ENCODE data around the gene MRPS23. TPM values are rescaled to one million over a fixed set of nuclear protein-coding genes. Genes with fewer than 3 reads are reported as not detected.

The MRPS23 gene
- total and polyA plus RNA-seq, 2 of the 4 experiments (the other 2 are of a cell fraction) = 23.5 to 37.3 TPM

DNA sequence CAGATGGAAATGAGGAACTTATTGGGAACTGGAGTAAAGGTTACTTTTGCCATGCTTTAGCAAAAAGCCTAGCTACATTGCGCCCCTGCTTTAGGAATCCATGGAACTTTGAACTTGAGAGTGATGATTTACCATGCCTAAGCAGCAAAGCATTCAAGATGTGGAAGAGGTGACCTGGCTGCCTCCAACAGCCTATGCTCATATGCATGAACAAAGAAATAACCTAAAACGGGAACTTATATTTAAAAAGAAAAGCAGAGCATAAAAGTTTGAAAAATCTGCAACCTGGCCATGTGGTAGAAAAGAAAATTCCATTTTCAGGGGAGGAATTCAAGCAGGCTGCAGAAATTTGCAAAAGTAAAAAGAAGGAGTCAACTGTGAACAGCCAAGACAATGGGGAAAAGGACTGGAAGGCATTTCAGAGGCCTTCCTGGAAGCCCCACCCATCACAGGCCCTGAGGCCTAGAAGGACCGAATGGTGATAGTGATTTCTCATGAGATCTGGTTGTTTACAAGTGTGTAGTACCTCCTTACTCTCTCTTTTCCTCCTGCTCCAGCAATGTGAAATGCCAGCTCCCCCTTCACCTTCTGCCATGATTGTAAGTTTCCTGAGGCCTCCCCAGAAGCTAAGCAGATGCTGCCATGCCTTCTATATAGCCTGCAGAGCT lies 48.7 kb downstream of the MRPS23 start:
- no TSS peak for BruUV-seq (replicated peaks)
- Histone ChIP-seq H2BK15ac (ENCODE audit: low read depth, low read length) (no peak overlapping the region), H3K4me1 (ENCODE audit: control insufficient read depth, insufficient read depth, low read length) (no peaks in the 10 kb centered on the region), H3K23ac (ENCODE audit: low read depth, low read length) (no peak overlapping the region), H2BK20ac (ENCODE audit: low read depth, low read length) (no peak overlapping the region), H3K79me1 (ENCODE audit: low read depth in 1 of 2, low read length in 2 of 2) (no peaks in the 10 kb centered on the region), H4K5ac (ENCODE audit: low read depth, low read length) (no peak overlapping the region), H3K36me3 (ENCODE audit: control insufficient read depth, insufficient read depth, low read length) (no peaks in the 10 kb centered on the region), H2AFZ (replicated peaks; ENCODE audit: low read length, poor library complexity) (no peak overlapping the region), H2BK5ac (ENCODE audit: low read depth, low read length, poor library complexity, severe bottlenecking) (no peak overlapping the region), H4K8ac (ENCODE audit: low read depth in 2 of 2, low read length in 2 of 2) (no peak overlapping the region), H3K4me3 (ENCODE audit: insufficient read depth, low read depth, low read length) (no peak overlapping the region), H3K56ac (ENCODE audit: extremely low read depth, insufficient read depth, low read length) (no peak overlapping the region), H3K4ac (ENCODE audit: low read depth, low read length) (no peak overlapping the region), H2AK5ac (ENCODE audit: low read depth, low read length) (no peak overlapping the region), H3K18ac (ENCODE audit: low read depth, low read length) (no peak overlapping the region), H3K14ac (replicated peaks; ENCODE audit: low read depth, low read length) (no peak overlapping the region), H3K9me1 (ENCODE audit: insufficient read depth, low read length) (no peaks in the 10 kb centered on the region), H4K91ac (ENCODE audit: insufficient read depth, low read depth, low read length) (no peak overlapping the region), H2AK9ac (replicated peaks; ENCODE audit: low read depth, low read length, poor library complexity) (no peak overlapping the region), H3K27ac (ENCODE audit: insufficient read depth, low read length) (no peak overlapping the region), H3K27me3 (ENCODE audit: control insufficient read depth, insufficient read depth, low read length) (peaks cover 8% of the 10 kb centered on the region), H4K20me1 (ENCODE audit: insufficient read depth, low read length) (no peaks in the 10 kb centered on the region), H3K4me2 (ENCODE audit: low read depth, low read length) (no peak overlapping the region), H2BK120ac (ENCODE audit: low read depth, low read length) (no peak overlapping the region), H3K9ac (ENCODE audit: low read depth, low read length) (no peak overlapping the region), H3K9me3 (ENCODE audit: control insufficient read depth, insufficient read depth, low read length) (peaks cover 4% of the 10 kb centered on the region)
- dilution Hi-C loops (cut with HindIII; ENCODE audit: low sequenced_read_pairs, unreplicated experiment) (no loop called here), in situ Hi-C loops (cut with MboI; ENCODE audit: low sequenced_read_pairs) (loop anchor here (25.0 kb wide), 1 partner anchor 1989 kb away; no protein-coding TSS in a partner anchor), intact Hi-C loops (cut with micrococcal nuclease) (no loop called here)
- TF ChIP-seq RAD21 (IDR thresholded peaks at IDR 0.05; ENCODE audit: low read length) (no peak), NFE2L2 (IDR thresholded peaks at IDR 0.05; ENCODE audit: low read depth, low read length) (no peak), BHLHE40 (IDR thresholded peaks at IDR 0.05; ENCODE audit: low read depth, low read length) (no peak), RFX5 (IDR thresholded peaks at IDR 0.05; ENCODE audit: low read depth, low read length) (no peak), MXI1 (IDR thresholded peaks at IDR 0.05; ENCODE audit: borderline replicate concordance, low read depth, low read length) (no peak), CEBPB (IDR thresholded peaks at IDR 0.05; ENCODE audit: low read depth, low read length) (no peak), RCOR1 (IDR thresholded peaks at IDR 0.05; ENCODE audit: insufficient replicate concordance, low read length) (no peak), SMC3 (IDR thresholded peaks at IDR 0.05; ENCODE audit: low read depth, low read length) (no peak), MAZ (IDR thresholded peaks at IDR 0.05; ENCODE audit: borderline replicate concordance, low read depth, low read length) (no peak), FOS (IDR thresholded peaks at IDR 0.05; ENCODE audit: low read depth, low read length) (no peak), CHD1 (IDR thresholded peaks at IDR 0.05; ENCODE audit: low read depth, low read length) (no peak), MAFK (IDR thresholded peaks at IDR 0.05; ENCODE audit: low read depth, low read length) (no peak), POLR2A (IDR thresholded peaks at IDR 0.05; ENCODE audit: low read depth, low read length) (no peak)
- TF ChIP-seq, protein P1, sequence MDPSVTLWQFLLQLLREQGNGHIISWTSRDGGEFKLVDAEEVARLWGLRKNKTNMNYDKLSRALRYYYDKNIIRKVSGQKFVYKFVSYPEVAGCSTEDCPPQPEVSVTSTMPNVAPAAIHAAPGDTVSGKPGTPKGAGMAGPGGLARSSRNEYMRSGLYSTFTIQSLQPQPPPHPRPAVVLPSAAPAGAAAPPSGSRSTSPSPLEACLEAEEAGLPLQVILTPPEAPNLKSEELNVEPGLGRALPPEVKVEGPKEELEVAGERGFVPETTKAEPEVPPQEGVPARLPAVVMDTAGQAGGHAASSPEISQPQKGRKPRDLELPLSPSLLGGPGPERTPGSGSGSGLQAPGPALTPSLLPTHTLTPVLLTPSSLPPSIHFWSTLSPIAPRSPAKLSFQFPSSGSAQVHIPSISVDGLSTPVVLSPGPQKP (IDR thresholded peaks at IDR 0.05; ENCODE audit: borderline replicate concordance, low read depth, low read length) = no peak
- TF ChIP-seq, protein P2, sequence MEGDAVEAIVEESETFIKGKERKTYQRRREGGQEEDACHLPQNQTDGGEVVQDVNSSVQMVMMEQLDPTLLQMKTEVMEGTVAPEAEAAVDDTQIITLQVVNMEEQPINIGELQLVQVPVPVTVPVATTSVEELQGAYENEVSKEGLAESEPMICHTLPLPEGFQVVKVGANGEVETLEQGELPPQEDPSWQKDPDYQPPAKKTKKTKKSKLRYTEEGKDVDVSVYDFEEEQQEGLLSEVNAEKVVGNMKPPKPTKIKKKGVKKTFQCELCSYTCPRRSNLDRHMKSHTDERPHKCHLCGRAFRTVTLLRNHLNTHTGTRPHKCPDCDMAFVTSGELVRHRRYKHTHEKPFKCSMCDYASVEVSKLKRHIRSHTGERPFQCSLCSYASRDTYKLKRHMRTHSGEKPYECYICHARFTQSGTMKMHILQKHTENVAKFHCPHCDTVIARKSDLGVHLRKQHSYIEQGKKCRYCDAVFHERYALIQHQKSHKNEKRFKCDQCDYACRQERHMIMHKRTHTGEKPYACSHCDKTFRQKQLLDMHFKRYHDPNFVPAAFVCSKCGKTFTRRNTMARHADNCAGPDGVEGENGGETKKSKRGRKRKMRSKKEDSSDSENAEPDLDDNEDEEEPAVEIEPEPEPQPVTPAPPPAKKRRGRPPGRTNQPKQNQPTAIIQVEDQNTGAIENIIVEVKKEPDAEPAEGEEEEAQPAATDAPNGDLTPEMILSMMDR (conservative IDR thresholded peaks at IDR 0.05; ENCODE audit: low read depth, low read length) = no peak
- TF ChIP-seq, protein P3, sequence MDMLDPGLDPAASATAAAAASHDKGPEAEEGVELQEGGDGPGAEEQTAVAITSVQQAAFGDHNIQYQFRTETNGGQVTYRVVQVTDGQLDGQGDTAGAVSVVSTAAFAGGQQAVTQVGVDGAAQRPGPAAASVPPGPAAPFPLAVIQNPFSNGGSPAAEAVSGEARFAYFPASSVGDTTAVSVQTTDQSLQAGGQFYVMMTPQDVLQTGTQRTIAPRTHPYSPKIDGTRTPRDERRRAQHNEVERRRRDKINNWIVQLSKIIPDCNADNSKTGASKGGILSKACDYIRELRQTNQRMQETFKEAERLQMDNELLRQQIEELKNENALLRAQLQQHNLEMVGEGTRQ (IDR thresholded peaks at IDR 0.05; ENCODE audit: low read depth, low read length) = no peak
- ChIA-PET POLR2A (ENCODE audit: unreplicated experiment) (no interaction called here), CTCF (interaction anchor here (0.9 kb wide), 1 partner anchor 32 kb away, joined by 4 read pairs; no protein-coding TSS in a partner anchor)
- 60% methylated on average over 1 of the region's 3 CpGs; no CpG with 5 or more reads in 1 of the 2 experiments for WGBS, 2 experiments (ENCODE audit: extremely low coverage in 2 of 2, insufficient read length in 1 of 2)
- DNase-seq = no peak
- ATAC-seq (ENCODE audit: low read depth) = no peak

Data from IMR-90 (cell line).